Keratinocyte (primary cell): ENCODE measurements around the gene CENPH. TPM values are rescaled to one million over a fixed set of nuclear protein-coding genes. Genes with fewer than 3 reads are reported as not detected.

Experiments
- polyA plus RNA-seq, 5 experiments: library from polyadenylated mRNA; depleted of rRNA in 3 of 5; stranded (reverse) in 3 of 5; stranded (forward) in 1 of 5; unstranded in 1 of 5; fragments of >200 nt; gene quantifications; 1 replicate in 1 of 5; 2 replicates in 3 of 5; 3 replicates in 1 of 5; pipeline versions ENCODE4 v1.2.1 to v1.2.3, GENCODE V29; 2011 to 2012; ENCODE audit warnings: missing spikeins in 2 of 5, low read depth in 1 of 5, low replicate concordance in 1 of 5
- small RNA-seq, 3 experiments: library from RNA; depleted of rRNA; stranded (forward); fragments of <200 nt; gene quantifications; one replicate each; pipeline ENCODE3, GENCODE V24; 2012; ENCODE audit warnings: low read depth in 3 of 3, low replicate concordance in 1 of 3; ENCODE audit not compliant: insufficient read length in 3 of 3

CENPH gene
- polyA plus RNA-seq, 1 donor (not counting 4 experiments of a cell fraction or from before 2014, with no cell fraction given), result 13.4 TPM

Small RNAs within 50 kb of the gene (small RNA-seq; reads per million reads assigned to genes)
- gene SNORA50D, result 0 reads per million in 3 experiments

Other genes starting within 250 kb of the CENPH start
- gene SLC30A5, start 95.6 kb upstream of the CENPH start, polyA plus RNA-seq, result 25.5 to 43.4 TPM (median 43.1 TPM) in 3 replicates
- gene CCNB1, start 22.4 kb upstream of the CENPH start, polyA plus RNA-seq, result 38.8 to 126 TPM (median 98.0 TPM) in 3 replicates
- 43.4 to 80.6 TPM (median 80.5 TPM) in 3 replicates for gene CDK7, start 45.3 kb downstream of the CENPH start, polyA plus RNA-seq
- gene CCDC125, start 143.2 kb downstream of the CENPH start, polyA plus RNA-seq, result 3.8 to 6.3 TPM (median 3.9 TPM) in 3 replicates
- 21.3 to 60.3 TPM (median 27.3 TPM) in 3 replicates for gene AK6, start 179.9 kb downstream of the CENPH start, polyA plus RNA-seq
- gene TAF9, start 179.9 kb downstream of the CENPH start, polyA plus RNA-seq, result 167 to 237 TPM (median 187 TPM) in 3 replicates
- gene RAD17, start 180.2 kb downstream of the CENPH start, polyA plus RNA-seq, result 13.4 to 23.0 TPM (median 22.8 TPM) in 3 replicates
- 16.7 to 20.2 TPM (median 17.6 TPM) in 3 replicates for gene MARVELD2, start 225.5 kb downstream of the CENPH start, polyA plus RNA-seq